ENCODE data around the gene DBH. TPM values are rescaled to one million over a fixed set of nuclear protein-coding genes. Genes with fewer than 3 reads are reported as not detected.

The DBH gene
- total RNA-seq, result not detected

DNA sequence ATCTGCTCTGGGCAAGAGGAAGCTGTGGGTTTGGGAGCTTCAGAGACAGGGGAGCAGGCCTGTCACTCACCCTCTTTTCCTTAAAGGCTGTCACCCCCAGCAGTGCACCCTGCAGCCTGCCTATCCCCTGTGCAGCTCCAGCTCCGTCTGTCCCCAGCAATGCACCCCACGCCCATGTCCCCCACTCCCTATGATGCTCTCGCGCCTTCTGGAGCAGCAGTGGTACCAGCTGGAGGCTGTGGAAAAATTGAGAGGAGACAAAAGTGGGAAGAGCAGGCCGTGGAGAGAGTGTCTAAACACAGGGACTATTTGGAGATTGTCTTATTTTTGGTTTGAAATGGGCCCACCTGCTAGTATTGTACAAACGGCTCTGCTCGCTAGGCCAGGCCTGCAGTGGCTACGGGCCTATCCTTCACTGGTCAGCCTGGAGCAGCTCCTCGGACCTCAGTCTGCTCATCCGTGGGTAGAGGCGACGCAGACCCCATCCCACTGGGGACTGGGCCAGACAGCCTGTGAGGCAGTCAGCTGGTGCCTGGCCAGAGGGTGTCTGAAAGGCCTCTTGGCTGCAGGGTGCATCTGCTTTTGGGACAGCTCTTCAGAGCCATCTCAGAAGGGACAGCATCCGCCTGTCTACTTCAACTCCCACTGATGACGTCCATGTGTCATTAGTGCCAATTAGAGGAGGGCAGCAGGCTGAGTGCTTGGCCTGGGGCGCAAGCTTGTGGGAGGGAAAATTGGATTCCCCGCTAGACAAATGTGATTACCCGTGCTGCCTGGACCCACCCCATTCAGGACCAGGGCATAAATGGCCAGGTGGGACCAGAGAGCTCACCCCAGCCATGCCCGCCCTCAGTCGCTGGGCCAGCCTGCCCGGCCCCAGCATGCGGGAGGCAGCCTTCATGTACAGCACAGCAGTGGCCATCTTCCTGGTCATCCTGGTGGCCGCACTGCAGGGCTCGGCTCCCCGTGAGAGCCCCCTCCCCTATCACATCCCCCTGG, at the start of gene DBH:
DBH (plus strand) TSS at position 831 of the 999 bp plus-strand sequence; CDS start at position 840, 9 bp downstream.
- no peak for ATAC-seq

DNA sequence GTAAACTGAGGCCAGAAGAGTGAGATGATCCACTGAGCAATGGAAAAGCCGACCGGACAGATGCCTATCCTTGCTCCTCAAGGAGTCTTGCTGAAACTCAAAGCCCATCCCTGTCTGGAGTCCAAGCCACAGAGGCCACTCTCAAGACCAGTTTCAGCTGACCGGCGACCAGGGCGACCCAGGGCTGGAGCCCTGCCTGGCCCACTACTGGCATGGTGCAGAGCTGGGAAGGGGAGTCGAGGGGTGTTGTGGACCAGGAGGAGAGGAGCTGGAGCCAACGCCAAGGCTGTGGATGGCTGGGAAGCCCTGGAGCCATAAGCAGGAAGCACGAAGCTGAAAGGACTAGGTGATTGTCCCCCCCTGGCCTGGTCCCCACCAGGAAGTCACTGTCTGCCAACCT, 49.1 kb upstream of the DBH start:
- ATAC-seq, result no peak

DNA sequence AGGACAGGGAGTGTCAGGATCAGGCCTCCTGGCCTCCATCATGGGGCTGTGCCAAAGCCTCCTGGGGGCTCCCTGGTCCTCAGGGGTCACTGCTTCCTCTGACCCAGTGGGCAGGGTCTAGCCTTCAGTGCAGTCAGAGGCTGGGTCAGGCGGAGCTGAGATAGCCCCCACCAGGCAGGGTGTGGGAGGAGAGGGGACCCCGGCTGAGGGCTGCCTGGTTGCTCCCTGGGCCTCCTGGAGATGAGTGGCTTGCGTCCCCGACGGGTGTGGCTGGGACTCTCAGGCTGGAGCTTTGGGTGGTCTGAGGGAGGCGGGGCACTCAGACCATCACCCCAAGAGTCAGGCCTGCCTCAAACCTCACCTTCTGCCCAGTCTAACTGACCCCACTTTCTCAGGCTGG, 48.7 kb upstream of the DBH start:
- no peak for ATAC-seq

DNA sequence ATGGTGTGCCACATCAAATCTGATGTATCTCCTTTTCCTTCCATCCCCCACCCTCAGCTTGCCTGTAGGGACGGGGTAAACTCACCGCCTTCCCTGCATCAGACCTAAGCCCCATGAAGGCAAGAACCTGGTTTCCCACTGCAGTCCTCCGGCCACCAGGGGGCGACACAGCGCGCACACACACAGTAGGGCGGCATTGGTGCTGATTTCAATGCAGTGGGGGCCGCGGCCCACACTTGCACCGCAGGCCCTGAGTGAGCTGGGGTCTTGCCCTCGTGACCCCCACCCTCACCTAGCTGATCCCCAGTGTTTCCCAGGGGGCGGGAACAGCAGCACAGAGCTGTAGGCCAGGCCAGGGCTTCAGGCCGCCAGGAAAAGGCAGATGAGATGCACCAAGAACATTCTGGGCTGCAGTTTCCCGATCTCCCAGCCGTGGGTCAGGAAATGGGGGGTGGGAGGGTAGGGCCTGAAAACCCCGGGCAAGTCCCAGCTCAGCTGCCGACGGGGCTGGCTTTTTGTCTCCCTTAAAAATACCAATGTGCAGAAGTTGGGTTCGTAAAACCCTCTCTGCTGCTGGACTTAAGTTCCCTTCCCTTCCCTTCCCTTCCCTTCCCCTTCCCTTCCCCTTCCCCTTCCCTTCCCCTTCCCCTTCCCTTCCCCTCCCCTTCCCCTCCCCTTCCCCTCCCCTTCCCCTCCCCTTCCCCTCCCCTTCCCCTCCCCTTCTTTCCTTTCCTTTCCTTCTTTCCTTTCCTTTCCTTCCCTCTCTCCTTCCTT, 46.5 kb upstream of the DBH start:
- ATAC-seq, result no peak

DNA sequence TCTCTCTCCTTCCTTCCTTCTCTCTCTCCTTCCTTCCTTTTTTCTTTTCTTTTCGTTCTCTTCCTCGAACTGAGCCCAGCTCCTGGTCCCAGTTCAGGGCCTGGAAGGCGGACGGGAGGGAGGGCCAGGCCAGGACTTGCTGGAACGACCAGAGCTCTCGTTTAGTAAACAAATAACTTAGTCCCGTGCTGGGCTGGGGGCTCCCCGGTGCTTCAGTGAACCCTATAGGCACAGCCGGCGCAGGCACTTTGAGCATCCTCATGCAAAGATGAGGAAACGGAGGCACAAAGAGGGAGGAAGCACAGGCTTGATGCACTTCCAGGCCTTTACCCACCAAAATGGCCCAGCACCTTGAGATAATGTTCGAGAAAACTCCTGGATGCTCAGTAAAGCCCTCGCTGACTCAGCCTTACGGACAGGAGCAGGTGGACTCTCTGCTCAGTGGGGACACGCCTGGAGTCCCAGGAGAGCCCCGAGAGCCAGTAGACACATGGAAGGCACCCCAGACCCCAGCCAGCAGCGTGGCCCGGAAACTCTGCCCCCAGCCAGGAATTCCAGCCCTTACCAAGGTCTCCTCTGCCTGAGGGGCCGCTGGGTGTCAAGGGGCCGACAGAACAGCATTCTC, 45.8 kb upstream of the DBH start:
- ATAC-seq, result no peak

DNA sequence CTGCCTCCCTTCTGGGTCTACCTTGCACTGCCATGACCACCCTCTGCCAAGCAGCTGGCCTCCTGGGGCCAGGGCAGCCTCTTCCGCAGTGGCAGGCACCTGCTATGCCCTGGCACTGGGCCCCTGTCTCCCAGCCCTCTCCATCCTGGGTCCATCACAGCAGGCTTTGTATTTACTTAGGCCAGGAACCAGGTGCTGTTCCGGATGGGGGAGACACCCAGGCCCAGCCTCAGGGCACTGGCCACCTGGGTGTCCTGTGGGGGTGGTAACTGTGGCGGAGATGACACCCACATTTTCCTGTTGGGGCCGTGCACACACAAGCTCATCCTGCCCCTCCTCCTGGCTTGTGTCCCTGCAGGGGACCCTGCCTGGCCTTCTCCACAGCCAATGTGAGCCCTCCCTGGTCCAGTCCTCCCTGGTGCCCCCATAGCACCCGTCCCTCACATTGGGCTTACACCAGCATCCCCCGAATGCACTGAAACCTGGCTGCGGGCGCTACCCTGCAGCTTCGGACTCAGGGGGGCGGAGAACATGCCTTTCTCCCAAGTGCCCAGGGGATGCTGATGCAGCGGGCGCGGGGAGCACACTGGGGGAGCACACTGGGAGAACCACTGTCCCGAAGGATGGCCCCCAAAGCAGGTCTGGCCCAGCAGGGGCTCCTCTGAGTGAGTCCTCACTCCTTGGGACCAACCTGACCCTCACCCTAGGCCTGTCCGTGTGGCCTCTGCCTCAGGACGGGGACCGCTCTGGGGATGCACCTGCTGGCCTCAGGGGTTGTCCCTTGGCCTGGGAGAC, 44.9 kb upstream of the DBH start:
- ATAC-seq, result no peak

DNA sequence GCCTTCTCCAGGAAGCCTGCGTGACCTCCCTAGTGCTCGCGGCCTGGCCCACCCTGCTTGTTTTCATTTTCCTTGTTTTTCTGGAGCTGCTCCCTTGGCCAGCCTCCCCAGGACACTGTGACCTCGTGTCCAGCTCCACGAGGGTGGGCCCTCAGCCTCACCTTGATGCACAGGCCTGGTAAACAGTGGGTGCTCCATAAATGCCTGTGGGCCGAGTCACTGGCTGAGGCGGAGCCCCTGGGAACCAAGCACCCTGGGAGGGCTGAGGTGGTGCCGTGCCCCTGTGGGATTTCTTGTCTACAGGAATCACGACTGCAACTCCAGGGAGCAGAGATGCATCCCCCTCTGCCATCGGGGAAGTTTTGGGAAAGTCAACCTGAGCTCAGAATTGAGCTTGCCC, 44.2 kb upstream of the DBH start:
- no peak for ATAC-seq

DNA sequence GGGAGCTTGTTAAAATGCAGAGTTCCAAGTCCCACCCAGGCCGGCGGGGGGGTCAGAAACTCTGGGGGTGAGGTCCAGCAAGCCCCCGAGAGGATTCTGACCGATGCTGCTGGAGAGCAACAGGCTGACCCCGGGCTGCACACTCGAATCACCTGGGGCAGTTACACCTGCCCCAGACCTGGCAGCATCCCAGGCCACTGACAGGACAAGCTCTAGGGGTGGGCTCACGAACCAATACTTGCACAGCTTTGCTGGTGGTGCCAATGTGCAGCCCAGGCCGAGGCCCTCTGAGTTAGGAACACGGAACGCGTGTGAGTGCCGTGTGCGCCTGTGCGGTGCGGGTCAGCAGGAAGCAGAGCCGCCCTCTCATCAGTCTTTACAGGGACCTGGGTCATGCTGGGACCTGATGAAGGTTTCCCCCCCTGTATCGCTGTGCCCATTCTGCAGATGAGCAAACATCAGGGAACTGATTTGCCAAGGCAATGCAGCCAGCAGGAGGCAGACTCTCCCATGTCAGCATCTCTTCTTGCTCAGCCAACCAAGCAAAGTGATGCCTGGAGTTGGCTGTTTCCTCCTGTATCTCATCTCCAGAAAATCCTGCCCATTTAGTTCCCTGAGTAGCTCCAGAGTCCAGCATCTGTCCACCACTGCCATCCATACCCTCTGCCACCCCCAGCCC, 43.3 kb upstream of the DBH start:
- no peak for ATAC-seq

DNA sequence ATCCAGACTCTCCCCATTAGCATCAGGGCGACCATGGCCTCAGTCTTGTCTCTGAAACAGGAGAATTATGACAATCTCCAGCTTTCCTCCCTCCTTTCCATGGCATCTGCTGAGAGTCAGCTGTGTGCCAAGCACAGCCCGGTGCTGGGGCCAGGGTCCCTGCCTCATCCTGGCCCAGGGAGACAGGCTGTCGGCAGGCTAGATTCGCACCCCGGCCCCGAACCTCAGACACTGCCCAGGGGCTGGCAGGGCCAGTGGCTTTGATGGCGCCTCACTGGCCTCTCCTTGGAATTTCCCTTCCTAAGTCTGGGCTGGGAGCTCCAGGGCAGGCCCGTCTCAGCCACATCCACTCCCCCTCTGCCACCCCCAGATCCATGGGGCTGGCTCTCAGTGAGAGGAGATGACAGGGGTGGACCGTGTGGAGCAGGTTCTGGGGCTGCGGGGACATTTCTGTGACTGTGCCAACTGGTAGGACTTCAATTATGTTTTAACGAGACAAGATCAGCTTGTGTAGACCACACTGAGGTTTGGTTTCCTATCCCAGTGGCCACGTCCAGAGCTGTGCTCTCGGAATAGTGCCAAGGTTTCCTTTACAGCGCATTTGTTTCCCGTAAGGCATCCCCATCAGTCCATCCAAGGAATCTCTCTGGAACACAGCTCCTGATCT, 42.4 kb upstream of the DBH start:
- no peak for ATAC-seq

DNA sequence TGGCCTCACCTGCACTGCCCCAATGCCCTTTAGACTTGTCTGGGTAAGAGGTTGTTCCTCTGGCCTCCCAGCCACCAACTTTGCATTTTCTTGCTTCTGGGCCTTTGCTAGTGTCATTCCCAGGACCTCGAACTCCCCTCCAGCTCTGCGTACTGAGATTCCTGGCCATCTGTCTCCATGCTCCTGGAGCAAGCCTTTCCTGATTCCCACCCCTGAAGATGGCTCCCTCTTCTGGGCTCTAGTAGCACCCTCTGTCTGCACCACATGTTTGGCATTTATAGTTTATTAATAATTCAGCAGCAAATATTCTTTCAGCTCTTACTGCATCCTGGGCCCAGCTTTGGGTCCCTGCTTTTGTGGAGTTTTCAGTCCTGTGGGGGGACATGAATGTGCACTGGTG, 41.9 kb upstream of the DBH start:
- ATAC-seq, result no peak

DNA sequence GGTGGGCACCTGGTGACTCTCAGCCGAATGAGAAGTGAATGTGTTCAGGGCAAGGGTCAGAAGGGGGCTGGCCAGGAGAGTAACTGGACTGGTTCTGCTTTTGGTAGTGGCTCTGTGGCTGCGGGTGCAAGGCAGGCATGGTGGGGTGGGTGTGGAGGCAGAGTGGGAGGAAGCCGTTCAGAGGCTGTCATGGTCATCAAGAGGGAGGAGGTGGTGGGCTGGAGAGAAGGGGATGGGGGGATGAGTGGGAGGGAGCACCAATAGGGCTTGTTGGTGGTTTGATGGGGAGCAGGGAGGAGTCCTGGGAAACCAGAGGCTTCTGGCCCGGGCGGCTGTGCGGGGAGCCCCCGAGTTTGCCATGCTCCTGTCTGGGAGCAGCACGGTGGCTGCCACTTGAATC, 40.3 kb upstream of the DBH start:
- no peak for ATAC-seq

DNA sequence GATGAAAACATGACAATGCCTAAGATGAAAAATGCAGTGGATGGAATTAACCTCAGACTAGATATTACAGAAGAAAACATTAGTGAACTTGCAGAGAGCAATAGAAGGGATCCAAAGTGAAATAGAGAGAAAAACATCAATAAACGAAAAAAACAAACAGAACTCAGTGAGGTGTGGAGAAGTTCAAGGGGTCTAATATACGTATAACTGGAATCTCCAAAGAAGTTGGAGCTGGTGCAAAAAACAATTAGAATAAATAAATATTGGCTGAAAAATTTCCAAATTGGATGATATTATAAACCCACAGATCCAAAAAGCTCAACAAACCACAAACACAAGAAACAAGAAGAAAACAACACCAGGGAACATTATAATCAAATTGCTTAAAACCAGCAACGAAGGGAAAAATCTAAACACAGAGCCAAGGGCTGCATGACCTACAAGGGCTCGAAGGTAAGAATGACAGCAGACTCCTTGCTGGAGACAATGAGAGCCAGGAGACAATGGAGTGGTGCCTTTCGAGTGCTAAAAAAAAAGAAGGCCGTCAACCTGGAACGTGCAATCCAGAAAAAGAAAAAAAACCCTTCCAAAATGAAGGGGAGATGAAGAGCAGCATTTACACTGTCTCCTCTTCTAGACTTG, 38.7 kb upstream of the DBH start:
- ATAC-seq, result no peak

DNA sequence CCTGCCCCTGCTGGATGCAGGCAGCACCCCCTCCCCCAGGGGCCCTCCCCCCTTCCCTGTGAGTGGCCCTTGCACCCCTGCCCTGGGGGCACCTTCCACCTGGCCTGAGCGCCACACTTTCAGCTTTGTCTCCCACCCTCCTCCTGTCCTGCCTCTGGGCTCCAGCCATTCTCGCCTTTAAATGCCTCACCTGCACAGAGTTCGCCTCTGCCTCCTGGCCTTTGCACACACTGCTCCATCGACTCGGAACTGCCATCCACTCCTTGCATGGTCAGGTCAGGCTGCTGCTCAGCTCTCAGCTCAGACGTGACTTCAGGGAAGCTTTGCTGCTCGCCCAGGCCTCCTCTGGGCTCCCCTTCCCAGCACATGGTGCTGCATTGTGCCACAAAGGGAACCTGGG, 37.2 kb upstream of the DBH start:
- ATAC-seq, result no peak

DNA sequence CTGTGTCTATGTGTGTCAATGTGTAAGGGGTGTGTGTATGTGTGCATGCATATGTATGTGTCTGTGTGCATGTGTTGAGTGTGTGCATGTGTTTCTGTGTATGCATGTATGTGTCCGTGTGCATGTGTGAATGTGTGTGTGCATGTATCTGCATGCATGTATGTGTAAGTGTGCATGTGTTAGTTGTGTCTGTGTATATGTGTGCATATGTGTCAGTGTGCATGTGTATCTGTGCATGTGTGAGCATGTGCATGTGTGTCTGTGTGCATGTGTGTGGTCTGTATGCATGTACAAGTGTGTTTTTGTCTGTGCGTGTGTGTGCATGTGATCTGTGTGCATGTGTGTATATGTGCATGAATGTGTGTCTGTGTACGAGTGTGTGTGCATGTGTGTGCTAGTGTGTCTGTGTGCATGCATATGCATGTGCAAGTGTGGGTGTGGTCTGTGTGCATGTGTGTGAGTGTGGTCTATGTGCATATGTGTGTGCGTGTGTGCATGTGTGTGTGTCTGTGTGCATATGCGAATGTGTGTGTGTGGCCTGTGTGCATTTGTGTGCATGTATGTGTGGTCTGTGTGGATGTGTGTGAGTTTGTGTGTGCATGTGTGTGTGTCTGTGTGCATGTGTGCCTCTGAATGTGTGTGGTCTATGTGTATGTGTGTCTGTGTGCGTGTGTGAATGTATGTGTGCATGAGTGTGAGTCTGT, 36.5 kb upstream of the DBH start:
- ATAC-seq, result no peak

DNA sequence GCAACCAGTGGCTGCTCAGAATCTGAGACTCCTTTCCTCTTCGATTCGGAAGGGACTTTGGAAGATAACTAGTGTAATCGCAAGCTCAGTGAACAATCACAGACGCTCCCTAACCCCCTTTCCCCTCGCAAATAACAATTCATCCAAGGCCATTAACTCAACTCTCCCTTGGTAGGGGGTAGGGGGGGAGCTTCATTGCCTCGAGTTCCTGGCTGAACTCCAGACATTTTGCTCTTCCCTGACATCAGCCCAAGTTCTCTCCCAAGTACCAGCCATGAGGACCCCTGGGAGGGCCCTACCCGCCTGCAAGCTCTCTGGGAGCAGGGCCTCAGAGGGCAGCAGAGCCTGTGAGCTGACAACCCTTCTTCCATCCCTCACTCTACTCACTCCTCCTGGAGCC, 35.4 kb upstream of the DBH start:
- no peak for ATAC-seq

DNA sequence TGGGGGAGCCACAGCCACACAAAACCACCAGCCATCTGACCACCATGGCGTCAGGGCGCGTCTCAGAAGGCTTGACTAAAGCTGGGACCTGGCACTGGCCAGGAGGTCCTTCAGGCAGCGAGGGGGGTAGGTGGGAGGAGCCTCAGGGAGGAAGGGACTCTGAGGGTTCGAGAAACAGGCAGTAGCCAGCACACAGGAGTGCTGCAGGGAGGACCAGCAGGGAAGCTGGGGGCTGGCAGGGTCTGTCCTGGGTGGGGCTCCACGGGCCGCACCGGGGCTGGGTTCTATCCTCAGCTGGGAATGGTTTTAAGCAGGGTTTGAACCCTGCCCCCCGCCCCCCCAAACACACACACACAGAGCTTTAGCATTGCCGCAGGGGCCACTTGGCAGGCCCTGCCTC, 34.4 kb upstream of the DBH start:
- no peak for ATAC-seq

DNA sequence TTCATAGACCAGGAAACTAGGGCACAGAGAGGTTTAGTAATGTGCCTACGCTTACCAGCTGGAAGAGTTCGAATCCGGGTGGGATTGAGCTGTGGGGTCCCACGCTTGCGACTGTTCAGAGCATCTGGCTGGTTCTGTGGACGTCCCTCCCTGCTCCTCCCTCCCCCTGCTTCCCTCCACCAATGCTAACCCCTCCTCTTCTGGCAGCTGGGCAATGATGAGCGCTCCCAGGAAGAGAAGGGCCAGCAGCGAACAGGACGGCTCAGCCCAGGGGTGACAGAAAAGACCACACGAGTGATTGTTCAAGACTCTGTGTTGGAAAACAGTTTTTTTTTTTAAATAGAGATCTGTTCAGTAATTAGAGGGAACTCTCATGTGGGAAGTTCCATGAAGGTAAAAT, 33.9 kb upstream of the DBH start:
- ATAC-seq, result no peak

DNA sequence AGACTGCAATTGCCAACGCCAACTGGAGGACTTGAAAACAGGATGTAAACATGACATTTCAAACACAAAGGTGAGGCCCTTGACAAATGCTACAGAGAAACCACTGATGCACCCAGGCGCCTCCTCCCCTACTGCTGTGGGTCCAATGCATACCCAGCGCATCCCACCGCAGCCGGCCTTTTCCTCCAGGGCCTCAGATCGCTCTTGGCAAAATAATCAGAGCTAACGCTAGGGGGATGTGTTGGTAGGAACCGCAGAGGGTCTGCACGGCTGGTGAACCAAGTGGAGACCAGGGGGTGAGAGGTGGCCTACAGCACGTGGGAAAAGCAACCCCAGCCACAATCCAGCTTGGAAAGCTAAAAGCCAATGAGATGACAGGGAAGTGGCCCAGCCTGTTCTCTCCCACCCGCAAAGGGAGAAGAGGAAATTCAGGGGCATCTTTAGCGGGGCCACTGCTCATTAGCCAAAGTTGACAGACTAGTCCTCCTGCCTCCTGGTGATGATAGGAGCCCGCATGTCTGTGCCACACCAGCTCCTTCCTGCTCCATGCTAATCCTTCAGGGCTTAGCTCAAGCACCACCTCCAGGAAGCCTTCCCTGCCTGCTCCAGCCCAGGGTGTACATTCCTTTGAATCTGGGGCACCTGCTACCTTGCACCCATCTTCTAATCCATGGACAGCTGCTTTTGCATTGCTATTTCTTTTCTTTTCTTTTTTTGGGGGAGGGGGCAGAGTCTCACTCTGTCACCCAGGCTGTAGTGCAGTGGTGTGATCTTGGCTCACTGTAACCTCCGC, 32.8 kb upstream of the DBH start:
- ATAC-seq, result no peak

DNA sequence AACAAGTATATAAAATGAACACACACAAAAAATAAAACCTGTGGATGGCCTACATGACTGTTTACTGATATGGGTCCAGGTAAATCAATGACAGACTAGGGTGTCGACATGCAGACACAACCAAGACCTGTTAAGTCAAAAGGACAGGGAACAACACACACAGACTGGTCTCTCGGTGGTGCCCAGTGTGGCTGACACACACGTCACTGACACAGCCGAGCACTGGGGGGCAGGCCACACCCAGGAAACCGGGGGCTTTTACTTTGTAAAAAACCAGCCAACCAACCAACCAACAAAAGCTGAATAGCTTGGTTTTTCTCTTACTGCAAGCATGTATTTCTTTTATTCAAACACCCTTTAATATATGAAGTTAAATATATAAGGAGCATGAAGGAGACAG, 31.9 kb upstream of the DBH start:
- ATAC-seq, result no peak

Measured in esophagus mucosa (tissue), 1 donor.